Activated CD8-positive, alpha-beta memory T cell treated with anti-CD3 and anti-CD28 coated beads for 48 hours (primary cell): ENCODE data around the gene C6orf15.

Experiments
- DNase-seq, 3 experiments: peaks; one replicate each; pipeline ENCODE4 v3.0.0-alpha.2; 2020; ENCODE audit warnings: low read depth in 2 of 3, low spot score in 2 of 3

C6orf15 gene

GRCh38 chr6:31112478-31112877, at the start of gene C6orf15:
TSS of gene C6orf15 (minus strand) at chr6:31112575. CDS start at chr6:31112555, 20 bp downstream.
- no peak for DNase-seq

- no peak for DNase-seq
These were observed 49.1 kb upstream of the C6orf15 start for GRCh38 chr6:31161216-31162126.

- peak in 1 of 3 experiments; percentile 15 for DNase-seq
These were observed 46.8 kb upstream of the C6orf15 start for GRCh38 chr6:31158863-31159855.

GRCh38 chr6:31158140-31158862, 45.9 kb upstream of the C6orf15 start, which contains the start of gene TCF19:
TSS of gene TCF19 (plus strand) at chr6:31158589. CDS start at chr6:31159470, 881 bp downstream.
- peak; percentile 89 to 97 (median 95) for DNase-seq

- DNase-seq, result no peak
These were observed 45.3 kb upstream of the C6orf15 start, which contains the start of gene CCHCR1 for GRCh38 chr6:31157513-31158139. TSS of gene CCHCR1 (minus strand) at chr6:31157802. CDS start at chr6:31157600, 202 bp downstream.

- no peak for DNase-seq
These were observed 44.3 kb upstream of the C6orf15 start for GRCh38 chr6:31156641-31157040.

- DNase-seq, result no peak
These were observed 42.1 kb upstream of the C6orf15 start for GRCh38 chr6:31154436-31154835.

GRCh38 chr6:31152781-31153180, 40.4 kb upstream of the C6orf15 start:
- DNase-seq, result no peak

GRCh38 chr6:31149827-31150447, 37.6 kb upstream of the C6orf15 start:
- DNase-seq, result no peak

GRCh38 chr6:31145386-31145785, 33.0 kb upstream of the C6orf15 start:
- DNase-seq, result no peak

- DNase-seq, result no peak
These were observed 32.6 kb upstream of the C6orf15 start for GRCh38 chr6:31144970-31145340.

GRCh38 chr6:31144296-31144969, 32.1 kb upstream of the C6orf15 start:
- no peak for DNase-seq

GRCh38 chr6:31143148-31143547, 30.8 kb upstream of the C6orf15 start:
- DNase-seq, result no peak

- DNase-seq, result no peak
These were observed 30.0 kb upstream of the C6orf15 start for GRCh38 chr6:31142361-31142761.

- DNase-seq, result no peak
These were observed 28.3 kb upstream of the C6orf15 start for GRCh38 chr6:31140643-31141042.

GRCh38 chr6:31139599-31139998, 27.2 kb upstream of the C6orf15 start:
- DNase-seq, result no peak

- DNase-seq, result no peak
These were observed 26.6 kb upstream of the C6orf15 start, which contains the start of gene PSORS1C2 for GRCh38 chr6:31138982-31139381. TSS of gene PSORS1C2 (minus strand) at chr6:31139066. CDS start at chr6:31139026, 40 bp downstream.

GRCh38 chr6:31135710-31136109, 23.3 kb upstream of the C6orf15 start:
- DNase-seq, result no peak

- no peak for DNase-seq
These were observed 20.4 kb upstream of the C6orf15 start for GRCh38 chr6:31132806-31133205.
